Activated T-cell treated with anti-CD3 and anti-CD28 coated beads for 48 hours (primary cell): ENCODE measurements around the gene STIM1.
"Not testable (repeated sequence)": the region's sequence is repeated elsewhere in the genome, so short reads cannot be mapped to it uniquely, and the experiment has no call there.

Experiments used
- DNase-seq: peaks from one replicate; pipeline ENCODE4 v3.0.0-alpha.2; 2020; ENCODE audit warnings: low read depth

STIM1 gene

GRCh38 chr11:4026389-4026788, 170.9 kb downstream of the STIM1 start:
- DNase-seq, result no peak

- DNase-seq, result no peak
These were observed 172.3 kb downstream of the STIM1 start for GRCh38 chr11:4027746-4028145.

DNA sequence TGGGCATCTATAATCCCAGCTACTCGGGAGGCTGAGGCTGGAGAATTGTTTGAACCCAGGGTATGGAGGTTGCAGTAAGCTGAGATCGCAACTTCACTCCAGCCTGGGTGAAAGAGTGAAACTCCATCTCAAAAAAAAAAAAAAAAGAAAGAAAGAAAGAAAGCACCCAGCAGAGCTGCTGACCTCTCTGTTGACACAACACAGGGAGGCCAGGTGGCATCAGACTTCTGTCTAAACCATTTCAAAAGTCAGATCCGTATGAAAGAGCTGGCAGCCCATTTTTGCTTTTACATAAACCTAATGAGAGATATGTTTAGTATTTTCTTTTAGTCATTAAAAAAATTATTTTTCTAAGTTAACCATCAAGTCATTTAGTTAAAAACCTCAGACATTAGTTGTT, 174.7 kb downstream of the STIM1 start:
- no peak for DNase-seq

GRCh38 chr11:4032097-4032496, 176.6 kb downstream of the STIM1 start:
- no peak for DNase-seq

GRCh38 chr11:4035985-4036384, 180.5 kb downstream of the STIM1 start:
- DNase-seq, result no peak

- DNase-seq, result no peak
These were observed 183.5 kb downstream of the STIM1 start for GRCh38 chr11:4039011-4039410.

- no peak for DNase-seq
These were observed 185.0 kb downstream of the STIM1 start for GRCh38 chr11:4040461-4040860.

DNA sequence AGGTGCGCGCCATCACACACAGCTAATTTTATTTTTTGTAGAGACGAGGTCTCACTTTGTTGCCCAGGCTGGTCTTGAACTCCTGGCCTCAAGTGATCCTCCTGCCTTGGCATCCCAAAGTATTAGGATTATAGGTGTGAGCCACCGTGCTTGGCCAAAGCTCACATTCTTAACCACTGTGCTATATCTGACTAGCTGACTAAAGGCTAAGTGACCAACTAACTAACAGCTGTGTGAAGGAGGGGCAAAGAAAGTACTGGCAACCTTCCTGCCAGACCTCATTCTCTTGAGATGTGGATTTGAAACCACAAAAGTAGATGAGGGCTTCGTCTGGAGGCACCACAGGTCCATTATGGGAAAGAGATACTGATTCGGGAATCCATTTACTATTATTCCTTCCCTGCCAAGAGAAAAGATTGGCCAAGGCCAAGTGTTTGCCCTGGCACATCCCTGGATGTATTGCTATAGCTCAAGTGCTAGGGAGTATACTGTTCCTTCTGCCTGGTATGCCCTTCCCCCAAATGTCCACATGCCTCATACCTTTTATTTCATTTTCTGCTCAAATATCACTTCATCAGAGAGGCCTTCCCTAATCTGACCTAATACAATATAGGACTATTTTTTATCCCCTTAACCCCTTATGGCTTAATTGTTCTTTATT, 186.4 kb downstream of the STIM1 start:
- DNase-seq, result no peak

- DNase-seq, result no peak
These were observed 189.6 kb downstream of the STIM1 start for GRCh38 chr11:4044976-4045646.

DNA sequence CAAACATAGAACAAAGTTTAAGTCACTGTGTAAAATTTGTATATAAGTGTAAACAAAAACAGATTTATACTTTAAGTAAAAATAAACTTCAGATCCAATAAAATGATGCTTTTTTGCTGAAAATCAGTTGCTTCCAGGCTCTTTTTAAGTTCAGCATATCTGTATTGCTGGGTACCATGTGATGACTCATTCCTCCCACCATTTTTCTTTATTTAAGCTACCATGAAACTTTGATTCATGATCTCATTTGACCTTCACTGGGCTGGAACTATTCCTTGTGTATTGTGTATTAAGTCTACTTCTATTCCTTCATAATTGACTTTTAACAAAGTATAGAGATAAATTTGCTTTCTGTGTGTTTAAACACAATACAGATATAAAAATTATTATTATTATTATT, 192.9 kb downstream of the STIM1 start:
- DNase-seq, result no peak

GRCh38 chr11:4049006-4049405, 193.5 kb downstream of the STIM1 start:
- no peak for DNase-seq

DNA sequence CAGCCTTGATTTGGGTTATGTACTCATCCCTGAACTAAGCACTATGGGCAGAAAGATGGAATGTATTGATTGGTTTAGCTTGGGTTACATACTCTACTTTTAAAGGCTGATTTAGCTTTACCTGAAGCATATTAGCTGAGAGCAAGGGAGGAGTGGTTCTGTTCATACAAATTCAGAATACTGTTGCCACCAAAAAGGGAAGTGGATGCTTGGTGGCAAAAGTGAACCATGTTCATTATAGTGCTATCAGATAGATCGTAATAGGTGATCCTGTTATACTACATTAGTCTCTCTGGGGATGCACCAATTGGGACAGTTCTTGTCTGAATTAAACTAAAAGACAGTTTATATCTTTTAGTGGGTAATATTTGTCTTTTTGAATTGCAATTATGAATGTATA, 194.7 kb downstream of the STIM1 start:
- DNase-seq, result no peak

GRCh38 chr11:4053200-4053599, 197.7 kb downstream of the STIM1 start:
- not testable (repeated sequence) for DNase-seq

GRCh38 chr11:4054643-4055042, 199.2 kb downstream of the STIM1 start:
- no peak for DNase-seq

GRCh38 chr11:4059424-4059823, 204.0 kb downstream of the STIM1 start:
- no peak for DNase-seq

- DNase-seq, result no peak
These were observed 204.9 kb downstream of the STIM1 start for GRCh38 chr11:4060182-4060923.

DNA sequence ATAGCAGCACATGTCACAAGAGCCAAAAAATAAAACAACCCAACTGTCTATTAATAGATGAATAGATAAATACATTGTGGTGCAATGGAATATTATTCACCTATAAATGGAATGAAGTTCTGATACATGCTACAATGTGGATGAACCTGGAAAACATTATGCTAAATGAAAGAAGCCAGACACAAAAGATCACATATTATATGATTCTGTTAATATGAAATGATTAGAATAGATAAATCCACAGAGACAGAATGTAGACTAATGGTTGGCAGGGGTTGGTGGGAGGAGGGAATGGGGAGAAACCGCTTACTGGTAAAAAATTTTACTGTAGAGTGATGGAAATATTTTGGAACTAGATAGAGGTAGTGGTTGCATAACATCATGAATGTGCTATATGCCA, 206.2 kb downstream of the STIM1 start:
- DNase-seq, result no peak

DNA sequence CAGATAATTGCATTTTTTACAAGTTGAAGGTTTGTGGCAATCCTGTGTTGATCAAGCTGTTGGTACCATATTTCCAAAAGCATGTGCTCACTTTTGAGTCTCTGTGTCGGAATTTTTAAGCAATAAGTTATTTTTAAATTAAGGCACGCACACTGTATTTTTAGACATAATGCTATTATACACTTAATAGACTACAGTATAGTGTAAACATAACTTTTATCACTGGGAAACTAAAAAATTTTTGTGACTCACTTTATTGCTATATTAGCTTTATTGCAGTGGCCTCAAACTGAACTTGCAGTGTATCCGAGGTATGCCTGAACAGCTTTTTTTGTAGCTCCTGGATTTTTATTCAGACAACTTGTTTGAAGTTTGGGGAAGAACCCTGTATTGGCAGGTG, 207.9 kb downstream of the STIM1 start:
- DNase-seq, result no peak

- no peak for DNase-seq
These were observed 209.0 kb downstream of the STIM1 start for GRCh38 chr11:4064278-4064955.

- no peak for DNase-seq
These were observed 209.6 kb downstream of the STIM1 start for GRCh38 chr11:4065086-4065485.

GRCh38 chr11:4065601-4066377, 210.3 kb downstream of the STIM1 start:
- no peak for DNase-seq

DNA sequence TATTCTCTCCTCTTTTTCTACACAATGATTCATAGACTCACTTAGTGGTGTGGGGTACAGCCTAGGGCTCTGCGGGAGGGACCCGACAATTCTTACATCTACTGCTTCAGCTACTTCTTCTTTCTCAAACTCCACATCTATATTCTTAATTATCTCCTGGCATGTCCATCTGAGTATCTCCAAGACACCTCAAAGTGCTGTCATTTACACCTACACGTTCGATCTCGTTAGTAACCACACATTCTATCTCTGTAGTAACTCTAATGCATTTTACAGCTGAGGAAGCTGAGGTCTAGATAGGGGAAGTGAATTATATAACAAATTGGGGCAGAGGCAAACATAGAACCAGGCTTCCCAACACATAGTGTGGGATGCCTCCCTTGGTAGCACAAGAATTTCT, 211.4 kb downstream of the STIM1 start:
- no peak for DNase-seq
